ENCODE results near the gene SVIL. TPM values are rescaled to one million over a fixed set of nuclear protein-coding genes. Genes with fewer than 3 reads are reported as not detected.
"Not testable (repeated sequence)": the region's sequence is repeated elsewhere in the genome, so short reads cannot be mapped to it uniquely, and the experiment has no call there.

The SVIL gene
- total RNA-seq, 4 donors from 2014 or later, result 30.3 to 84.3 (median 62.5) TPM

DNA sequence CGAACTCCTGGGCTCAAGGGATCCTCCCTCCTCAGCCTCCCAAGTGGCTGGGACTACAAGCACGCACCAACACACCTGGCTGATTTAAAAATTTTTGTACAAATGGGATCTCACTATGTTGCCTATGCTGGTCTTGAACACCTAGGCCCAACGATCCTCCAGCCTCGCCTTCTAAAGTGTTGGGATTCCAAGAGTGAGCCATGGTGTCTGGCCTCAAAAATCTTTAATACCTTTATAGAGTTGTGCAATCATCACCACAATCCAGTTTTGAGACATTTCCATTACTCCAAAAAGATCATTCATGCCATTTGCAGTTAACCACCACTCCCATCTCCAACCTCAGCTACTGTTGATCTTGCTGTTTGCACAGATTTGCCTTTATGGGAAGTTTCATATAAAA lies 180.5 kb downstream of the SVIL start:
- TF ChIP-seq POLR2A (IDR thresholded peaks at IDR 0.05), result no peak
- TF ChIP-seq, protein P1, sequence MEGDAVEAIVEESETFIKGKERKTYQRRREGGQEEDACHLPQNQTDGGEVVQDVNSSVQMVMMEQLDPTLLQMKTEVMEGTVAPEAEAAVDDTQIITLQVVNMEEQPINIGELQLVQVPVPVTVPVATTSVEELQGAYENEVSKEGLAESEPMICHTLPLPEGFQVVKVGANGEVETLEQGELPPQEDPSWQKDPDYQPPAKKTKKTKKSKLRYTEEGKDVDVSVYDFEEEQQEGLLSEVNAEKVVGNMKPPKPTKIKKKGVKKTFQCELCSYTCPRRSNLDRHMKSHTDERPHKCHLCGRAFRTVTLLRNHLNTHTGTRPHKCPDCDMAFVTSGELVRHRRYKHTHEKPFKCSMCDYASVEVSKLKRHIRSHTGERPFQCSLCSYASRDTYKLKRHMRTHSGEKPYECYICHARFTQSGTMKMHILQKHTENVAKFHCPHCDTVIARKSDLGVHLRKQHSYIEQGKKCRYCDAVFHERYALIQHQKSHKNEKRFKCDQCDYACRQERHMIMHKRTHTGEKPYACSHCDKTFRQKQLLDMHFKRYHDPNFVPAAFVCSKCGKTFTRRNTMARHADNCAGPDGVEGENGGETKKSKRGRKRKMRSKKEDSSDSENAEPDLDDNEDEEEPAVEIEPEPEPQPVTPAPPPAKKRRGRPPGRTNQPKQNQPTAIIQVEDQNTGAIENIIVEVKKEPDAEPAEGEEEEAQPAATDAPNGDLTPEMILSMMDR (IDR thresholded peaks at IDR 0.05), result no peak
- Histone ChIP-seq H3K9me3 (no peaks in the 10 kb centered on the region), H3K27me3 (no peaks in the 10 kb centered on the region), H3K27ac (no peak overlapping the region), H3K36me3 (peaks cover 0 to 26% (median 0%) of the 10 kb centered on the region in 3 donors), H3K4me1 (no peaks in the 10 kb centered on the region), H3K4me3 (no peak overlapping the region)
- DNase-seq, result no peak

DNA sequence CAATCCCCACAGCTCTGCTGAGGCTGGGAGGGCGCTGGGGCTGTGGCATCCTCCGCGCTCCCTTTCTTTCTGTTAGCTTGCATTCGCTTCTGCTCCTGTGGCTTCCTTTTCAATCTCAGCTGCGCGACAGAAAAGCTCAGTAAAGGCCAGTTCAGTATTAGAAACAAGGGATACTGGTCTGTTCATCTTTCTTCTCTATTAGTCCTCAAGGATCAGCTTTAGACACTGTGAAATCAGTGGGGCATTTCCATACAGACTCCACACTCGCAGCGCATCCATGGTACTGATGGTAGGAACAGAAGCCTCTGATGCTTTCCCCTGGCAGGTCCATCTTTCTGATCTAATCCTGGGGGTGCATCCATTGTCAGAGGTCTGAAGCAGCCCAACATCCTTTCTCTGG lies 182.2 kb downstream of the SVIL start:
- Histone ChIP-seq H3K27me3 (no peaks in the 10 kb centered on the region), H3K36me3 (peaks cover 0 to 10% (median 0%) of the 10 kb centered on the region in 3 donors), H3K9me3 (no peaks in the 10 kb centered on the region), H3K4me3 (no peak overlapping the region), H3K4me1 (no peaks in the 10 kb centered on the region), H3K27ac (no peak overlapping the region)
- TF ChIP-seq, protein P1 (IDR thresholded peaks at IDR 0.05), result no peak
- TF ChIP-seq POLR2A (IDR thresholded peaks at IDR 0.05), result no peak
- DNase-seq, result no peak

DNA sequence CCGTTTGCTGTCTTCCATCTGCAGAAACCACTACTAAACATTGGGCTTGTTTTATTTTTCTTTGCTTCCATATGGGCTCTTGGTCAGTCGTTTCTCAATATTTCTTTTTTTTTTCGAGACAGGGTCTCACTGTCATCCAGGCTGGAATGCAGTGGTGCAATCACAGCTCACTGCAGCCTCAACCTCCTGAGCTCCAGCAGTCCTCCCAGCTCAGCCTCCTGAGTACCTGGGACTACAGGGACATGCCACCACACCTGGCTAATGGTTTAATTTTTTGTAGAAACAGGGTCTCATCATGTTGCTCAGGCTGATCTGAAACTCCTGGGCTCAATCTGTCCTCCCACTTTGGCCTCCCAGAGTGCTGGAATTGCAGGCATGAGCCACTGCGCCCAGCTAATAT lies 182.8 kb downstream of the SVIL start:
- no peaks in the 10 kb centered on the region for H3K27me3 ChIP-seq
- H3K36me3 ChIP-seq, result peaks cover 0 to 6% (median 0%) of the 10 kb centered on the region in 3 donors
- no peaks in the 10 kb centered on the region for H3K4me1 ChIP-seq
- TF ChIP-seq POLR2A (IDR thresholded peaks at IDR 0.05), result no peak
- TF ChIP-seq, protein P1 (IDR thresholded peaks at IDR 0.05), result no peak
- H3K9me3 ChIP-seq, result no peaks in the 10 kb centered on the region
- no peak overlapping the region for H3K27ac ChIP-seq
- no peak overlapping the region for H3K4me3 ChIP-seq
- no peak for DNase-seq

DNA sequence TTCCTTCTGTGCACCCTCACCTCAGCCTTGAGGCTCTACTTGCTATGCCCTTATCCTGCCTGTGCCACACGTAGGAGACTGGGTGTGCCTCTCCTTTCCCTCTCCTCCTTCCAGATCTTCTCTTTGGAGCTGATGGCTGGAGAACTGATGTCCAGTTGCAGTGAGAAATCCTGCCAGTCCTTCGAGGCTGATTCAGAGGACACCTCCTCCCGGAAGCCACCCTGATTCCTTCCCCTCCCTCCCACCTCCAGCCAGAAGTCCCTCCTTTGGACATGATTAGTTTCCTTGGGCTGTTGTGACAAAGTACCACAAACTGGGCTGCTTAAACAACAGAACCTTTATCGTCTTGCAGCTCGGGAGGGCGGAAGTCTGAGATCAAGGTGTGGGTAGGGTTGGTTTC lies 184.4 kb downstream of the SVIL start:
- no peaks in the 10 kb centered on the region for H3K9me3 ChIP-seq
- TF ChIP-seq, protein P1 (IDR thresholded peaks at IDR 0.05), result no peak
- TF ChIP-seq POLR2A (IDR thresholded peaks at IDR 0.05), result no peak
- DNase-seq, result no peak
- no peak overlapping the region for H3K4me3 ChIP-seq
- no peaks in the 10 kb centered on the region for H3K36me3 ChIP-seq
- no peaks in the 10 kb centered on the region for H3K27me3 ChIP-seq
- H3K27ac ChIP-seq, result no peak overlapping the region
- H3K4me1 ChIP-seq, result no peaks in the 10 kb centered on the region

DNA sequence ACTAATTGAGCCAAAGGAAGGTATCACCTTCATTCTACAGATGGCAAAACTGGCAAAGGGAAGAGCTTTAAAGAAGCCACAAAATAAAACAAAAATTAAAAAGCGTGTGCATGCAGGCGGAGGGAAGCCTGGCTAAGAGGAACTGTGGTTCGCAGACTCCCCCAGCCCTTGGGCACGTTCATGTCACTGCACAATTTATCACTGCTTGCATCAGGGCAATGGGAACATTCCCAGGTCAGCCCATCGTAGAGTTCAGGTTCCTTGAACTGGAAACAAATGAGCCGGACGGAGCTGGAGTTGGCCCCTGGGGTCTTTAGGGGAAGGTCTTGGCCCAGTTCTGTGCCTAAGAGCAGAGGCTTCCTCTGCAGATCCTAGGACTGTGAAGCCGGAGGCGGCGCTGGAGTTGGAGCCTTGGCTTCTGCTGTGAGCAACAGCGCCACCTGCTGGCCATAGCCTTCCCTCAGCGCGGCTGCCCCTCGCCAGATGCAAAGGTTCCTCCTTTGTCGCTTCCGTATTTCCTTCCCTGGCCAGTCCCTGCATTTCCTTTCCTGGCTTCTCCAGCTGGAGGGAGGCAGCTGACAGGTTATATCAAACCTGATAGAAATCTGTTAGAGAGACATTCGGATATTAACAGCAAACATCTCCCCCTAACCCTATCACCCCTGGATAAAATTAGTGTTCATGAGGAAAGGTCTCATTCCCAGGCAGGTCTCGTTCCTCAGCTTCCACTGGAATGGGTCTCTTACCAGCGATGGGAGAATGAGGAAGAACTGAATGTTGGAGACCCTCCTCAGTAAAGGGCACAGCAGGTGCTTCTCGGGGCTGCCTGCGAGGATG lies 185.8 kb downstream of the SVIL start:
- H3K4me3 ChIP-seq, H3K27ac ChIP-seq, H3K9me3 ChIP-seq, H3K4me1 ChIP-seq, H3K27me3 ChIP-seq, H3K36me3 ChIP-seq: not testable (repeated sequence)
- peak; percentile 61 to 90 (median 89) for DNase-seq
- TF ChIP-seq, protein P1 (IDR thresholded peaks at IDR 0.05), result peak; percentile 57 to 77 (median 76)

All from Peyer's patch (tissue), 4 donors.